ENCODE results near the gene POP7.

Gene POP7

DNA sequence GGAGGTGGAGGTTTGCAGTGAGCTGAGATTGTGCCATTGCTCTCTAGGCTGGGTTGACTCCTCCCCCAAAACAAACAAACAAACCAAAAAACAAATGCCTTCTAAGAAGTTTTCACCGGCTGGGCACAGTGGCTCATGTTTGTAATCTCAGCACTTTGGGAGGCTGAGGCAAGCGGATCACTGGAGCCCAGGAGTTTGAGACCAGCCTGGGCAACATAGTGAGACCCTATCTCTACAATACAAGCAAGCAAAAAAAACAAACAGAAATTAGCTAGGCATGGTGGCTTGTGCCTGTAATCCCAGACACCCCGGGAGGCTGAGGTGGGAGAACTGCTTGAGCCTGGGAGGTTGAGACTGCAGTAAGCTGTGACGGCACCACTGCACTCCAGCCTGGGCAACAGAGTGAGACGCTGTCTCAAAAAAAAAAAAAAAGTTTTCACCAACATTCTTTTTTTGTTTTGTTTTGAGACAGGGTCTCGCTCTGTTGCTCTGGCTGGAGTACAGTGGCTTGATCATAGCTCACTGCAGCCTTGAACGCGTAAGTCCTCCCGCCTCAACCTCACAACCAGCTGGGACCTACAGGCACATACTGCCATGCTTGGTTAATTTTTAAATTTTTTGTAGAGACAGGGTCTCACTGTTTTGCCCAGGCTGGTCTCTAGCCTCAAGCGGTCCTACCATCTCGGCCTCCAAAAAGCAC is 26.2 kb downstream of the POP7 start:
- Histone ChIP-seq H3K4me3 (ENCODE audit: low read length) (no peak overlapping the region), H3K36me3 (ENCODE audit: insufficient read depth, low read length) (no peaks in the 10 kb centered on the region), H3K9me3 (ENCODE audit: low read length) (no peaks in the 10 kb centered on the region), H3K4me1 (ENCODE audit: insufficient read depth, low read length) (no peaks in the 10 kb centered on the region), H2AFZ (ENCODE audit: low read depth, low read length) (no peak overlapping the region), H3K27me3 (ENCODE audit: insufficient read depth, low read length) (peaks cover 15% of the 10 kb centered on the region)

- Histone ChIP-seq H3K9me3 (ENCODE audit: low read length) (peaks cover 2% of the 10 kb centered on the region), H3K36me3 (ENCODE audit: insufficient read depth, low read length) (no peaks in the 10 kb centered on the region), H3K4me3 (ENCODE audit: low read length) (no peak overlapping the region), H2AFZ (ENCODE audit: low read depth, low read length) (no peak overlapping the region), H3K27me3 (ENCODE audit: insufficient read depth, low read length) (peaks cover 3% of the 10 kb centered on the region), H3K4me1 (ENCODE audit: insufficient read depth, low read length) (no peaks in the 10 kb centered on the region)
These were observed 29.8 kb downstream of the POP7 start for GRCh38 chr7:100735730-100736129.

- peaks cover 3% of the 10 kb centered on the region for H3K27me3 ChIP-seq (ENCODE audit: insufficient read depth, low read length)
- no peak overlapping the region for H3K4me3 ChIP-seq (ENCODE audit: low read length)
- peaks cover 2% of the 10 kb centered on the region for H3K9me3 ChIP-seq (ENCODE audit: low read length)
- H3K36me3 ChIP-seq (ENCODE audit: insufficient read depth, low read length), result no peaks in the 10 kb centered on the region
- no peaks in the 10 kb centered on the region for H3K4me1 ChIP-seq (ENCODE audit: insufficient read depth, low read length)
- H2AFZ ChIP-seq (ENCODE audit: low read depth, low read length), result no peak overlapping the region
These were observed 30.8 kb downstream of the POP7 start for GRCh38 chr7:100736671-100737070.

- Histone ChIP-seq H2AFZ (ENCODE audit: low read depth, low read length) (no peak overlapping the region), H3K27me3 (ENCODE audit: insufficient read depth, low read length) (no peaks in the 10 kb centered on the region), H3K36me3 (ENCODE audit: insufficient read depth, low read length) (no peaks in the 10 kb centered on the region), H3K4me3 (ENCODE audit: low read length) (no peak overlapping the region), H3K9me3 (ENCODE audit: low read length) (peaks cover 2% of the 10 kb centered on the region), H3K4me1 (ENCODE audit: insufficient read depth, low read length) (no peaks in the 10 kb centered on the region)
These were observed 34.0 kb downstream of the POP7 start for GRCh38 chr7:100739934-100740333.

GRCh38 chr7:100744605-100745004 is 38.7 kb downstream of the POP7 start:
- Histone ChIP-seq H3K4me3 (ENCODE audit: low read length) (no peak overlapping the region), H2AFZ (ENCODE audit: low read depth, low read length) (no peak overlapping the region), H3K4me1 (ENCODE audit: insufficient read depth, low read length) (no peaks in the 10 kb centered on the region)

DNA sequence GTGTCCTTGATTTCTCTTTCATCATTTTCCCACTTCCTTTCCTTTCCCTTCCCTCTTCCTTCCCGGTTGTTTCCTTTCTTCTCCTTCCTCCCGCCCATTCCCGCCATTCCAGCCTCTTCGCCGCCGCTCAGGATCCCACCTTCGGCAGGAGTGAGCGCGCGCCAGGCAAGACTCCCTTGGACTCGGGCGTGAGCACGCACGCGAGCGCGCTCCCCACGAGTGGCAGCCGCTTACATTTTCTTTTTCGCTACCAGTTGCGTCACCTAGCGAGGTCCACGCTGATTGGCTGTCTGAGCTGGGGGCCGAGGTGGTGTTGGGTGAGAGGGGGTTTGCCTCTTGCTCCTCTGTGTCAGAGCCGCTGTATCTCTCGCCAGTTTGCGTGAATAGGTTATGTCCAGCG is 39.3 kb downstream of the POP7 start:
- Histone ChIP-seq H3K36me3 (ENCODE audit: insufficient read depth, low read length) (no peaks in the 10 kb centered on the region), H3K27me3 (ENCODE audit: insufficient read depth, low read length) (no peaks in the 10 kb centered on the region), H3K4me3 (ENCODE audit: low read length) (no peak overlapping the region), H2AFZ (ENCODE audit: low read depth, low read length) (no peak overlapping the region), H3K4me1 (ENCODE audit: insufficient read depth, low read length) (no peaks in the 10 kb centered on the region), H3K9me3 (ENCODE audit: low read length) (no peaks in the 10 kb centered on the region)

More at GRCh38 chr7:100744605-100745004, 38.7 kb downstream of the POP7 start:
- Histone ChIP-seq H3K36me3 (ENCODE audit: insufficient read depth, low read length) (no peaks in the 10 kb centered on the region), H3K9me3 (ENCODE audit: low read length) (peaks cover 2% of the 10 kb centered on the region), H3K27me3 (ENCODE audit: insufficient read depth, low read length) (no peaks in the 10 kb centered on the region)

- peaks cover 3% of the 10 kb centered on the region for H3K27me3 ChIP-seq (ENCODE audit: insufficient read depth, low read length)
- no peak overlapping the region for H2AFZ ChIP-seq (ENCODE audit: low read depth, low read length)
- H3K9me3 ChIP-seq (ENCODE audit: low read length), result no peaks in the 10 kb centered on the region
- no peaks in the 10 kb centered on the region for H3K4me1 ChIP-seq (ENCODE audit: insufficient read depth, low read length)
- H3K36me3 ChIP-seq (ENCODE audit: insufficient read depth, low read length), result no peaks in the 10 kb centered on the region
- no peak overlapping the region for H3K4me3 ChIP-seq (ENCODE audit: low read length)
These were observed 47.1 kb downstream of the POP7 start for GRCh38 chr7:100752994-100753393.

DNA sequence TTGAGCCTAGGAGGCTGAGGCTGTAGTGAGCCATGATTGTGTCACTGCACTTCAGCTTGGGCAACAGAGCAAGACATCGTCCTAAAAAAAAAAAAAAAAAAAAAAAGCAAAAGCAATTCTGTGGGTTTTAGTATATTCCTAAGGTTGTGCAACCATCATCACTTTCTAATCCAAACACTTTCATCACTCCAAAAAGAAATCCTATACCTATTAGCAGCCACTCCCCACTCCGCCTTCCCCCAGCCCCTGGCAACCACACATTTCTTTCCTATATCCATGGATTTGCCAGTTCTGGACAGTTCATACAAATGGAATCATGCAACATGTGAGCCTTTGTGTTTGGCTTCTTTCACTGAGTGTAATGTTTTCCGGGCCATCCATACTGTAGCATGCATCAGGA is 47.8 kb downstream of the POP7 start:
- H3K27me3 ChIP-seq (ENCODE audit: insufficient read depth, low read length), result peaks cover 3% of the 10 kb centered on the region
- H3K36me3 ChIP-seq (ENCODE audit: insufficient read depth, low read length), result no peaks in the 10 kb centered on the region
- H3K4me3 ChIP-seq (ENCODE audit: low read length), result no peak overlapping the region
- no peaks in the 10 kb centered on the region for H3K9me3 ChIP-seq (ENCODE audit: low read length)
- no peaks in the 10 kb centered on the region for H3K4me1 ChIP-seq (ENCODE audit: insufficient read depth, low read length)
- H2AFZ ChIP-seq (ENCODE audit: low read depth, low read length), result no peak overlapping the region

All from neuron (in vitro differentiated cells).